ENCODE measurements around the gene BCAP29.

Gene BCAP29

DNA sequence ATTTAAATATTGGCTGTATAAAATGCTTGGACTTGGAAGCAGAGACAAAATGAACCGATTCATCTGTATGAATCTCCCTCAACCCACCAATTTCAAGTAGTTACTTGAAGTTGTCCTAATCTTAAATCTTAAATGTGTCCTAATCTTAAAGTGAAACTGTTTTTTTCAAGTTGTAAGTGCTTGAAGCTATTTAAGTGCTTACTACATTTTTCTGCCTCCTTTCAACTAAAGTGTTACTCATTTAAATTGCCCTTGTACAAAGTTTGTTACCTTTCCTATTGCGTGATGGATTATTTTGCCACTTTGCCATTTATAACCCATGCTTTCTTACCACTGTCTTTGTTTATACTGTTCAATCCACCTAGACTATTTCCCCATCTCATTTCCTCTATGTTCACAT lies 2.8 kb downstream of the BCAP29 start:
- no peak for DNase-seq

GRCh38 chr7:107584716-107585115 lies 4.7 kb downstream of the BCAP29 start:
- DNase-seq: no peak

GRCh38 chr7:107588529-107589130 lies 8.6 kb downstream of the BCAP29 start:
- no peak for DNase-seq

GRCh38 chr7:107591421-107591820 lies 11.4 kb downstream of the BCAP29 start:
- no peak for DNase-seq

GRCh38 chr7:107592361-107593024 lies 12.4 kb downstream of the BCAP29 start:
- peak; percentile 88 for DNase-seq

DNA sequence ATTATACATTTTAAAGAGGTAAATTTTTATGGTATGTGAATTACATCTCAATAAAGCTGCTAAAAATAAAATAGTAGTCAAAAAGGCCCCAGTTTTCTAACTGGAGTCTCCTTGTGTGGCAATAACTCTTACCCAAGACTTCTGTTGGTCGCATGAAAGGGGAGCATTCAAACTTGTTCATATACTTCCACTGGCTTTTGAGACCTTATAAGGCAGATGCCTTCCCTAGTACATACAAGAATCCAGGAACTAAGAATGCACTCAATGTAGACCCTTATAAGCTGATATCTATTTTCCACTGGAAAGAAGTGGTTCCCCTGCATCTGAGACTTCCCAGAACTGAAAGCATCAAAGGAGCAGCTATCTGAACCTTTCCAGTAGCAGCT lies 13.0 kb downstream of the BCAP29 start:
- DNase-seq: no peak

DNA sequence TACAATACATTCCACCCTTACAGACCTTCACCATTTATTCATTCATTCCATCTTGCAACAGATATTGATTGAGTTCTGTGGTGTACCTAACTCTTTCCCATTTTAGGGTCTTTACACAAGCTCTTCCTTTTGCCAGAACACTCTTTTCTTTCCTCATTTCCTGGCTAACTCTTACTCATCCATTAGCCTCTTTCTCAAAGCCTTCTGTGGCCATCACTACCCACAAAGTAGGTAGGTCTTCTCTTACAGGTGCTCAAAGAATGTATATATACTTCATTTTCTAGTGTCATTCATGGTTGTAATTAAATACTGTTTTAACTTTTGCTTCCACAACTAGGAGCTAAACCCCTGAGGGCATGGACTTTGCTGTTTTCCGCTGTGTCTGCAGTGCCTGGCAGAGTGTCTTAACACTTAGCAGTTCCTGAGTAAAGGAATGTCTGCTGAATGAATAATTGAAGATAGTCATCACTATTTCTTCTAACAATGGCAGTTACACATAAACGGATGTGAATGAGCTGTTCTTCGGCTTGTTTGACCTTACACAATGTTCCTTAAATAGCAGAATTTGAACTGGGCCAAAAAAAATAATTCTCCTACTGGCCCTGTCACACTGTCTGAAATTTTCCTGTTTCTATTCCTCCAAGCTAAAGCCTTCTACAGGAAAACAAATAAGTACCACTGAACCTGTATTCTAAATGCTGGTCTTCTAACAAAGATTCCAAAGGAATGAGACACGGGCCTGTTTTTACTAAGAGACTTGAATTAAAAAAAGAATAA lies 15.1 kb downstream of the BCAP29 start:
- DNase-seq: no peak

- DNase-seq: no peak
These were observed 17.0 kb downstream of the BCAP29 start for GRCh38 chr7:107596881-107597581.

- DNase-seq: no peak
These were observed 17.5 kb downstream of the BCAP29 start for GRCh38 chr7:107597582-107597916.

DNA sequence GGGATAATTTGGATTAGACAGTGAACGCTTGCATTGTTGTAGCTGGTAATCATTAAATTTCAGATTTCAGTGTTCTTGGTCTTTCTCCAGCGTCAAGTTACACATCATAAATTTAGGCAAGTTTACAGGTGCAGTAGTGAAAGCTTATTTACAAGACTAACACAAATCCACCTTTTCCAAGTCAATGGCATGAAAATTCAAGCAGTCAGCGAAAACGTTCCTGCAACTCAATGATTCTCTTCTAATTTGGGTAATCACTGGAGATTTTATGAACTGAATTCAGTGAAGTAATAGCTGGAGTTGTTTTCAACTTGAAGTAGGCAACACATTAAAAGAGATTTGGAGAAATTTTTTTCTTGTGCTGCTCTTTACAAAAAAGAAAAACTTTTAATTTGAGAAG lies 17.9 kb downstream of the BCAP29 start:
- no peak for DNase-seq

- DNase-seq: no peak
These were observed 19.2 kb downstream of the BCAP29 start for GRCh38 chr7:107599262-107599661.

- DNase-seq: no peak
These were observed 20.8 kb downstream of the BCAP29 start for GRCh38 chr7:107600816-107601215.

- peak; percentile 18 for DNase-seq
These were observed 25.3 kb downstream of the BCAP29 start for GRCh38 chr7:107605218-107605815.

- no peak for DNase-seq
These were observed 26.3 kb downstream of the BCAP29 start for GRCh38 chr7:107606303-107606702.

DNA sequence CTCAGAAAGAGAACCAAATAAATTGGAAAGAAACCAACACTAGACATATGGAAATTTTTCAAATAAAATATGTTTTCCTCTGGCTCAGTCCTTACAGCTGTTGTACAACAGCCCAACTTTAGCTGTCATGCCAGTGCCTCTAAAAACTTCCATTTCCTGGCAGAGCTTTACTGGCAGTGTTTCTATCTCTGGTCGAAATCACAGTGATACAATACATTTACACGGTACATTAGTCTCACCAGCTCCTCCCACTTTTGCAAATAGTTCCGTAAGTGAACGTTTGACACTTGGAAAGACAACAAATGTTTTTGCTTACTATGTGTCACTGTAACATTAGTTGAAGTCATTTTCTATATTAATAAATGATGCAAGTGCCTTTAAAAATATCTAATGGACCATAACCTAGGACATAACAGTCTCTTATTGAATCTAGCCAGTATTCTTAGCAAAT lies 29.8 kb downstream of the BCAP29 start:
- DNase-seq: peak; percentile 69

DNA sequence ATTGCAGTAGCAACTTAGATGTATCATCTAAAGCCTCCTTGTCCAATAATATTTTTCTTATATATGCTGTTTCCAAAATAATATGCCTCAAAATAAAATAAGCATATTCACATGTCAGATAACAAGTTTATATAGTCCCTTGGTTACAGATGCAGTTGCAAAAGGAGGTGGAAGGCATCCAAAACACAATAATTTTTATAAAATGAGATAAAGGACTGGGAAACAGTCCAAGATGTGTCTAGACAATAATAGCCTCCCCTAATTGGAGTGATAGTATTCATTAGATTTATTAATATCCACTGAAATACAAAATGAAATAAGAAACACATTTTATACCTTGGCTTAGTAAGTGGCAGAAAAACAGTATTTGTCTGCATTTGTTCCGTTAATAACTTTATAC lies 30.3 kb downstream of the BCAP29 start:
- no peak for DNase-seq

DNA sequence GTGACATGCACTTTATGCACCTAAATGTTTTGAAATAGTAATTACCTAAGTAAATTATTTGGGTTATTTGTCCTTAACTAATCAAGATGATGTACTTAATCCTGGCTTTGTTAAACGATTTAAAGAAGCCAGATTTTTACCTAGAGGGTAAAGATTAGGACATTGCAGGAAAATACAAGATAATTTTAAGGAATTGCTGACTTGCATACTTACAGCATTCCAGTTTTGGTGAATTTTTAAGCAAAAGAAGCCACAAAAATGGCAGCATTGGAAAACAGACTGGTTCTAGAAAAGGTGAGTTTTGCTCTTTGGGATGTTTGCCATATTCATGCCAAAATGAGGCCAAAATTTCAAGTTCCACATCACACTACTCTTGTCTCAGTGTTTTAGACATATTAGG lies 33.4 kb downstream of the BCAP29 start:
- DNase-seq: no peak

GRCh38 chr7:107613948-107614347 lies 33.9 kb downstream of the BCAP29 start:
- DNase-seq: no peak

DNA sequence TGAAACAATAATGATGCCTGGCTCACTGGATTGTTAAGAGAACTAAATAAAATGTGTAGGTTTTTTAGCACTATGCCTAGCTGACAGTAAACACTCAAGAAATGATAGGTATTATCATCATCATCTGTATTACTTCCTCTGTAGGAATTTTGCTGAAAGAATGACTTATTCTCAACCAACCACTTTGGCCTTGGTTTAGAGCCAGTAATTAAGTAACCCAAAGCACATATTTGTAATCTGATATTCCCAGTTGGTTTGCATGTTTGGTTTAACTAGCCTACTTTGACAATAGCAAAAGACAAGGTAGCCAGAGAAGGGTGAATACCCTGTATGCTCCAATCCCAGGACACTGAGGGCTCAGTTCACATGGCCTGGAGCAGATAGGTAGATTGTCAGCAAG lies 34.4 kb downstream of the BCAP29 start:
- no peak for DNase-seq

DNA sequence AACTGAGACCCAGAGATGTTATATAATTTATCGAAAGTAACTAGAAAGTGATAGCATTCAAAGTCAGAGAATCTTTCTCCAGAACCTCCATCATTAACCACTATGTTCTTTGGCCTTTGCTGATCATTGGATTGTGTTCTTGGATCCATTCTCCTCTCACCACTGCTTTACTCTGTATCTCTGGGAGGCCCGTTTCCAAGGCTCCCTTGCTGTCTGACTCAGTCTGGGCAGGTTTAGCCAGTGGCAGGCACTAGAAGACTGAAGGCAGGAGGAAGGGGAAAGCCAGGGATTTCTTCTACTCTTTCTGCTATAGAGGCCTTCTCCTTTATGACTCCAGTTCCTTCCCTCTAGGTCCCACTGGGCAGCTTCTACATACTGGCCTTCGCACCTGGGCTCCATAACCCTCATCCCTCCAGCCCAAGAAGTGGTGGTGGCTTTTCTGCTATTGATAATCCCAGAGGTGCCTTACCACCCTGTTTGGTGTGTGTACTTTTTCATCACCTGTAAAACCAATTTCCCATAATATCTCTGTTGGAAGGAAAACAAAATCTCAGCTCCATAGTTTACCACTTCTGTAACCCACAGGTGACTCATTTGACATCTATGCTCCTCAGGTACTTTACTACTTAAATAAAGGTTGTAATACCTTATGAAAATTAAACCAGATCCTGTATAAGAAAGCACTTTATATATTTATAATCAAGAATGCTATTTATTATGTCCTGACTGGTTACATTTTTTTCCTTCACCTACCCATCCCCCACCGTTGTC lies 36.0 kb downstream of the BCAP29 start:
- no peak for DNase-seq

DNA sequence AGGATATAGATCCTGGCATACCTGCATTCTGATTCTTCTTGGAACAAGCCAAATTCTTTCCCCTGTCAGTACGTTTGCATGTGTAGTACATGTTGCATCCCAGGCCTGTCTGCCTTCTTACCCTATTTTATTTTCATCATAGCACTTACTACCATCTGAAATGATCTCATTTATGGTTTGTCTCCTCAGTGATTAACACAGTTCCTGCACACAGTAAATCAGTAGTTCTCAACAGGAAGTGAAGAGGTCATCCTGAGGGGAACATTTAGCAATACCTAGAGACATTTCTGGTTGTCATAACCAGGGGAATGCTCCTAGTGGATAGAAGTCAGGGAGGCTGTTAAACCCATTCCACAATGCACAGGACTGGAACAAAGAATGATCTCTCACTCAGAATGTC lies 42.4 kb downstream of the BCAP29 start:
- DNase-seq: no peak

GRCh38 chr7:107622894-107623293 lies 42.8 kb downstream of the BCAP29 start:
- no peak for DNase-seq

Data from NCI-H1694 treated with DMSO at 0.1 percent for 48 hours (cell line).